CD4-positive, alpha-beta T cell (primary cell): Measurements from ENCODE around the gene PHLDB3. TPM values are rescaled to one million over a fixed set of nuclear protein-coding genes. Genes with fewer than 3 reads are reported as not detected.

Source experiments
- ATAC-seq: fragments of 200-7000 bp; cut with Tn5 transposase; one replicate; pipeline ENCODE4 v1.10.0; 2022; ENCODE audit warnings: mild to moderate bottlenecking; ENCODE audit not compliant: poor library complexity
- CTCF ChIA-PET: fragments of 350-600 bp; sonication (Branson Sonifier 250); formaldehyde crosslinking; loops from one replicate; lab custom pipeline; 2021; ENCODE audit warnings: antibody characterized with exemption, inconsistent platforms; lab: Charles Lee
- POLR2A ChIA-PET: fragments of 350-600 bp; sonication (Branson Sonifier 250); formaldehyde crosslinking; loops from one replicate; lab custom pipeline; 2021; ENCODE audit warnings: antibody characterized with exemption, inconsistent platforms; lab: Charles Lee
- DNase-seq, 14 experiments: peaks; one replicate each; pipeline ENCODE4 v3.0.0-alpha.2; 2013 to 2020; ENCODE audit warnings: mixed read lengths in 2 of 14
- H3K27ac ChIP-seq, 2 donors: one replicate each; pipeline versions ENCODE4 v1.5.1 to v1.7.0; 2013; ENCODE audit warnings: low read length in 2 of 2, low read depth in 1 of 2, mild to moderate bottlenecking in 1 of 2
- H3K27me3 ChIP-seq, 2 experiments: 1 replicate in 1 of 2; 2 replicates in 1 of 2; pipeline versions ENCODE4 v1.6.1 to v1.7.0; 2013; ENCODE audit warnings: low read length in 2 of 2, control low read depth in 1 of 2, mild to moderate bottlenecking in 1 of 2, moderate library complexity in 1 of 2; ENCODE audit not compliant: insufficient read depth in 2 of 2, control insufficient read depth in 1 of 2
- H3K36me3 ChIP-seq: one replicate; pipeline ENCODE4 v1.6.1; 2013; ENCODE audit warnings: low read length, control low read depth; ENCODE audit not compliant: insufficient read depth
- H3K4me1 ChIP-seq: one replicate; pipeline ENCODE4 v1.6.1; 2013; ENCODE audit warnings: low read length, control low read depth; ENCODE audit not compliant: insufficient read depth
- H3K4me3 ChIP-seq: one replicate; pipeline ENCODE4 v1.5.1; 2013; ENCODE audit warnings: mild to moderate bottlenecking, low read length, moderate library complexity
- H3K9me3 ChIP-seq, 2 experiments: 1 replicate in 1 of 2; 2 replicates in 1 of 2; pipeline versions ENCODE4 v1.6.1 to v1.7.0; 2013; ENCODE audit warnings: low read length in 2 of 2, mild to moderate bottlenecking in 2 of 2, control low read depth in 1 of 2, moderate library complexity in 1 of 2; ENCODE audit not compliant: control insufficient read depth in 1 of 2, insufficient read depth in 1 of 2
- H3K27ac Mint-ChIP-seq: one replicate; pipeline ENCODE4 v1.8.0; 2020; ENCODE audit warnings: mixed read lengths
- H3K27me3 Mint-ChIP-seq: one replicate; pipeline ENCODE4 v1.8.0; 2021; ENCODE audit warnings: mixed read lengths
- H3K36me3 Mint-ChIP-seq: one replicate; pipeline ENCODE4 v1.8.0; 2021; ENCODE audit warnings: low read depth, mixed read lengths
- H3K4me1 Mint-ChIP-seq: one replicate; pipeline ENCODE4 v1.8.0; 2021; ENCODE audit warnings: low read depth, mixed read lengths
- H3K4me3 Mint-ChIP-seq: one replicate; pipeline ENCODE4 v1.8.0; 2020; ENCODE audit warnings: mild to moderate bottlenecking, mixed read lengths
- H3K9me3 Mint-ChIP-seq: one replicate; pipeline ENCODE4 v1.8.0; 2020; ENCODE audit warnings: mixed read lengths
- CTCF ChIP-seq: fragments of 200-600 bp; IDR thresholded peaks from one replicate; pipeline ENCODE4 v1.8.0; 2022; ENCODE audit warnings: antibody characterized with exemption, mild to moderate bottlenecking
- intact Hi-C, 2 experiments: fragments of 100-400 bp; cut with DNase I in 1 of 2; cut with micrococcal nuclease in 1 of 2; formaldehyde crosslinking; loops; one replicate each; pipeline versions ENCODE4 v1.15.1 to v1.9.0; 2023 to 2025; cut with DNase I, micrococcal nuclease
- total RNA-seq, 174 experiments: library from RNA in 2 of 174; stranded (reverse) in 2 of 174; gene quantifications; one replicate each; pipeline ENCODE4 v1.2.3 and lab custom pipeline; 2021 to 2026

PHLDB3 gene
- total RNA-seq, 2 experiments from 2014 or later, result 75.1 to 77.4 TPM

- Histone ChIP-seq H3K27me3 (no peaks in the 10 kb centered on the region), H3K27ac (no peak overlapping the region), H3K36me3 (peaks cover 14% of the 10 kb centered on the region), H3K9me3 (no peaks in the 10 kb centered on the region), H3K4me1 (no peaks in the 10 kb centered on the region), H3K4me3 (no peak overlapping the region)
- ChIA-PET POLR2A (interaction anchor here (1.8 kb wide), 1 partner anchor 19 kb away, joined by 8 read pairs; no protein-coding TSS in a partner anchor), CTCF (interaction anchor here (1.3 kb wide), 1 partner anchor 35 kb away, joined by 5 read pairs; no protein-coding TSS in a partner anchor)
- Mint-ChIP-seq H3K4me1 (no peaks in the 10 kb centered on the region), H3K9me3 (no peaks in the 10 kb centered on the region), H3K36me3 (peaks cover 42% of the 10 kb centered on the region), H3K27me3 (no peaks in the 10 kb centered on the region), H3K27ac (peak overlapping the region; percentile 33), H3K4me3 (no peak overlapping the region)
- intact Hi-C loops, result no loop called here
- peak; percentile 15 for ATAC-seq
- no peak for TF ChIP-seq CTCF
- DNase-seq, result no peak
Observed at GRCh38 chr19:43482193-43482592, 22.4 kb downstream of the PHLDB3 start.

GRCh38 chr19:43481701-43482100 lies 22.8 kb downstream of the PHLDB3 start:
- Histone ChIP-seq H3K27ac (no peak overlapping the region), H3K4me1 (no peaks in the 10 kb centered on the region), H3K9me3 (no peaks in the 10 kb centered on the region), H3K36me3 (peaks cover 14% of the 10 kb centered on the region), H3K27me3 (no peaks in the 10 kb centered on the region), H3K4me3 (no peak overlapping the region)
- TF ChIP-seq CTCF, result no peak
- Mint-ChIP-seq H3K4me3 (no peak overlapping the region), H3K4me1 (no peaks in the 10 kb centered on the region), H3K9me3 (no peaks in the 10 kb centered on the region), H3K27me3 (no peaks in the 10 kb centered on the region), H3K36me3 (peaks cover 42% of the 10 kb centered on the region), H3K27ac (peak overlapping the region; percentile 33)
- intact Hi-C loops, result loop anchor here in 1 of 2 experiments (2.0 kb wide), 1 partner anchor 19 kb away; no protein-coding TSS in a partner anchor
- ChIA-PET POLR2A (no interaction called here), CTCF (no interaction called here)
- DNase-seq (no peak), ATAC-seq (no peak)

GRCh38 chr19:43480574-43480973 lies 24.0 kb downstream of the PHLDB3 start:
- H3K4me1 Mint-ChIP-seq, result peaks cover under 1% of the 10 kb centered on the region
- peak overlapping the region; percentile 30 for H3K27ac Mint-ChIP-seq
- peaks cover 39% of the 10 kb centered on the region for H3K36me3 Mint-ChIP-seq
- Histone ChIP-seq H3K4me3 (no peak overlapping the region), H3K4me1 (peaks cover 7% of the 10 kb centered on the region), H3K27ac (no peak overlapping the region), H3K36me3 (peaks cover 14% of the 10 kb centered on the region), H3K27me3 (no peaks in the 10 kb centered on the region), H3K9me3 (no peaks in the 10 kb centered on the region)
- ChIA-PET POLR2A (interaction anchor here (3.5 kb wide), 1 partner anchor 17 kb away, joined by 14 read pairs; no protein-coding TSS in a partner anchor), CTCF (interaction anchor here (1.4 to 1.5 kb wide), 2 partner anchors 24 to 34 kb away, joined by 4 to 5 read pairs; partner anchors contain the start of gene PHLDB3)
- TF ChIP-seq CTCF, result no peak
- DNase-seq (no peak), ATAC-seq (no peak)
- intact Hi-C loops, result loop anchor here in 1 of 2 experiments (2.0 kb wide), 1 partner anchor 20 kb away; no protein-coding TSS in a partner anchor
- no peaks in the 10 kb centered on the region for H3K27me3 Mint-ChIP-seq
- no peaks in the 10 kb centered on the region for H3K9me3 Mint-ChIP-seq
- no peak overlapping the region for H3K4me3 Mint-ChIP-seq
